ENCODE data around the gene TRIM9.

TRIM9 gene

GRCh38 chr14:51092965-51093364 is 1.9 kb downstream of the TRIM9 start:
- Histone ChIP-seq H3K79me2 (ENCODE audit: insufficient read depth, low read length) (no peaks in the 10 kb centered on the region), H3F3A (ENCODE audit: low read depth) (peaks cover 5% of the 10 kb centered on the region; the same call in 1 of the 2 replicates), H3K9ac (ENCODE audit: low read depth, low read length, poor library complexity, severe bottlenecking) (no peak overlapping the region), H3K9me2 (replicated peaks; ENCODE audit: low read depth, low read length) (no peaks in the 10 kb centered on the region), H3K9me3 (ENCODE audit: insufficient read depth, low read depth, low read length) (no peaks in the 10 kb centered on the region), H2AFZ (ENCODE audit: low read length) (no peak overlapping the region), H3K4me2 (ENCODE audit: low read depth, low read length, poor library complexity, severe bottlenecking) (no peak overlapping the region), H3K4me3 (ENCODE audit: low read length, poor library complexity, severe bottlenecking) (no peak overlapping the region), H4K20me1 (ENCODE audit: insufficient read depth, low read length, poor library complexity, severe bottlenecking) (no peaks in the 10 kb centered on the region), H3K27me3 (ENCODE audit: insufficient read depth, low read length, poor library complexity, severe bottlenecking) (no peaks in the 10 kb centered on the region), H3K4me1 (ENCODE audit: insufficient read depth, low read length, poor library complexity, severe bottlenecking) (peaks cover 20% of the 10 kb centered on the region), H3K36me3 (ENCODE audit: insufficient read depth, low read length) (no peaks in the 10 kb centered on the region)
- TF ChIP-seq EZH2phosphoT487 (IDR thresholded peaks at IDR 0.05; ENCODE audit: borderline replicate concordance) (no peak), CTCF (conservative IDR thresholded peaks at IDR 0.05; ENCODE audit: low read length) (no peak)

- Histone ChIP-seq H4K20me1 (ENCODE audit: insufficient read depth, low read length, poor library complexity, severe bottlenecking) (no peaks in the 10 kb centered on the region), H2AFZ (ENCODE audit: low read length) (no peak overlapping the region), H3K36me3 (ENCODE audit: insufficient read depth, low read length) (no peaks in the 10 kb centered on the region), H3K9ac (ENCODE audit: low read depth, low read length, poor library complexity, severe bottlenecking) (no peak overlapping the region), H3K79me2 (ENCODE audit: insufficient read depth, low read length) (no peaks in the 10 kb centered on the region), H3F3A (ENCODE audit: low read depth) (peaks cover 5% of the 10 kb centered on the region; the same call in 1 of the 2 replicates), H3K9me3 (ENCODE audit: insufficient read depth, low read depth, low read length) (no peaks in the 10 kb centered on the region), H3K4me1 (ENCODE audit: insufficient read depth, low read length, poor library complexity, severe bottlenecking) (peaks cover 10% of the 10 kb centered on the region), H3K4me2 (ENCODE audit: low read depth, low read length, poor library complexity, severe bottlenecking) (no peak overlapping the region), H3K27me3 (ENCODE audit: insufficient read depth, low read length, poor library complexity, severe bottlenecking) (no peaks in the 10 kb centered on the region), H3K9me2 (replicated peaks; ENCODE audit: low read depth, low read length) (no peaks in the 10 kb centered on the region), H3K4me3 (ENCODE audit: low read length, poor library complexity, severe bottlenecking) (no peak overlapping the region)
- TF ChIP-seq CTCF (conservative IDR thresholded peaks at IDR 0.05; ENCODE audit: low read length) (no peak), EZH2phosphoT487 (IDR thresholded peaks at IDR 0.05; ENCODE audit: borderline replicate concordance) (no peak)
Observed at GRCh38 chr14:51089278-51089677, 5.6 kb downstream of the TRIM9 start.

GRCh38 chr14:51087031-51087441 is 7.9 kb downstream of the TRIM9 start:
- H2AFZ ChIP-seq (ENCODE audit: low read length) = no peak overlapping the region
- no peaks in the 10 kb centered on the region for H4K20me1 ChIP-seq (ENCODE audit: insufficient read depth, low read length, poor library complexity, severe bottlenecking)
- H3K9me2 ChIP-seq (replicated peaks; ENCODE audit: low read depth, low read length) = no peaks in the 10 kb centered on the region
- no peaks in the 10 kb centered on the region for H3K36me3 ChIP-seq (ENCODE audit: insufficient read depth, low read length)
- no peaks in the 10 kb centered on the region for H3K9me3 ChIP-seq (ENCODE audit: insufficient read depth, low read depth, low read length)
- peaks cover 4% of the 10 kb centered on the region; the same call in 1 of the 2 replicates for H3F3A ChIP-seq (ENCODE audit: low read depth)
- no peak overlapping the region for H3K4me3 ChIP-seq (ENCODE audit: low read length, poor library complexity, severe bottlenecking)
- no peak overlapping the region for H3K9ac ChIP-seq (ENCODE audit: low read depth, low read length, poor library complexity, severe bottlenecking)
- TF ChIP-seq EZH2phosphoT487 (IDR thresholded peaks at IDR 0.05; ENCODE audit: borderline replicate concordance) (no peak), CTCF (conservative IDR thresholded peaks at IDR 0.05; ENCODE audit: low read length) (no peak)
- H3K27me3 ChIP-seq (ENCODE audit: insufficient read depth, low read length, poor library complexity, severe bottlenecking) = no peaks in the 10 kb centered on the region
- H3K4me2 ChIP-seq (ENCODE audit: low read depth, low read length, poor library complexity, severe bottlenecking) = no peak overlapping the region
- H3K4me1 ChIP-seq (ENCODE audit: insufficient read depth, low read length, poor library complexity, severe bottlenecking) = peaks cover 10% of the 10 kb centered on the region
- H3K79me2 ChIP-seq (ENCODE audit: insufficient read depth, low read length) = no peaks in the 10 kb centered on the region
